ENCODE measurements around the gene CENPB. TPM values are rescaled to one million over a fixed set of nuclear protein-coding genes. Genes with fewer than 3 reads are reported as not detected.
A peak's percentile ranks its signal among the peaks of the same experiment; 100 is the strongest.

Gene CENPB
- total RNA-seq, 1 donor from 2014 or later, result 78.7 TPM

DNA sequence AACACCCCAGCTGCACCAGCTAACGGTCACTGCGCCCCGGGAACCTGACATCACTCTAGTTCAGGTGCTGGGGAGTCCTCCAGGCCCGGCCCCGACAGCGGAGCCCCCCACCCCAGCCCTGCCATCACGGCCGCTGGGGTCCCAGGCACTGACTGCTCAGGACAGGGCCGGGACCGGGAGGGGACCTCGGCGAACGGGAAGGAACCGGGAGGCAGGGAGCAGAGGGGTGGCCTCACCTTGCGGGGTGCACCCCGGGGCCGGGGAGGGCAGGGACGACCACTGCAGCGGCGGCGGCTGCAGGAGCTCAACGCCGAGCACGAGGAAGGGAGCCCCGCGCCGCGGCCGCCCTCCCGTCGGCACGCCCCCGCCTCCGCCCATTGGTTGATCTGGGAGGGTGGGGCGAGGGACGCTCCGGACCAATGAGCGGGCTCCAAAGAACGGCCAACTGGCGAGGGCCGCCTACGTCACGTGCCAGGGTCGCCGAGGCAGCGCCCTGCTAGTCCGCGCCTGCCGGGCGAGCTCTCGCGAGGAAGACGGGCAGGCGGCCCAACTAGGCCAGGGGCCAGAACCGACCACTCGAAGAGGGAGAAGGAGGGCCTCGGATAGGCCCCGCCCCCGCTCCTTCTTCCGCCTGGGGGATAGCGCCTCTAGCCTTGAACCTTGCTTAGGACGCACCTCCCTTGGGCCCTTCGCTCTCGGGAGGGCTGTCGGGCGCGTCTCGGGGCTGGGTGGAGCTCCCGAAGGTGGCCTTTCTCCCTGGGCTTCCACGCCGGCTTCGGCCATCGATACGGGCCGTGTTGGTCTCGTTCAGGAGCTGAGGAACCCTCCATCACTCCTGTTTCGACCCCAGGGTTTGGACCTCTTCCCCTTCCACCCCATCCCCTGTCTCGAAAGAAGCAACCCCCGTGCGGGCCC, 18.9 kb downstream of the CENPB start, which contains the start of gene ADISSP:
Gene ADISSP (minus strand): TSS at position 327 of the 915 bp plus-strand sequence. CDS start 7,653 bp downstream, outside the sequence.
- peak; percentile 69 for DNase-seq (ENCODE audit: extremely low read depth, low read depth, low spot score)

DNA sequence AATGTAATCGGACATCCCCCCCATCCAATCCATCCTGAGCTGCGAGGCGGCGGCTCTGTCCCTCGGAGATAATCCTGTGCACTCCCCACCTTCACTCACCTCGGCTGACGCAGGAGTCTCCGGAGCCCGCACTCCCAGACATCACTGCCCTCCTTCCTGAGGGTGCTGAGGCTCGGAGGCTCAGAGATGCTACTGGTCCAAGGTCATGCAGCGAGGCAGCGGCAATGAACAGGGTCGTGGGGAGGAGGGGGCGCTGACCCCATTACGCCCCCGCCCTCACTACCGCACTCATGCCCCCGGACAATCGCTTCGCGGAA, 19.5 kb downstream of the CENPB start:
- DNase-seq (ENCODE audit: extremely low read depth, low read depth, low spot score), result no peak

DNA sequence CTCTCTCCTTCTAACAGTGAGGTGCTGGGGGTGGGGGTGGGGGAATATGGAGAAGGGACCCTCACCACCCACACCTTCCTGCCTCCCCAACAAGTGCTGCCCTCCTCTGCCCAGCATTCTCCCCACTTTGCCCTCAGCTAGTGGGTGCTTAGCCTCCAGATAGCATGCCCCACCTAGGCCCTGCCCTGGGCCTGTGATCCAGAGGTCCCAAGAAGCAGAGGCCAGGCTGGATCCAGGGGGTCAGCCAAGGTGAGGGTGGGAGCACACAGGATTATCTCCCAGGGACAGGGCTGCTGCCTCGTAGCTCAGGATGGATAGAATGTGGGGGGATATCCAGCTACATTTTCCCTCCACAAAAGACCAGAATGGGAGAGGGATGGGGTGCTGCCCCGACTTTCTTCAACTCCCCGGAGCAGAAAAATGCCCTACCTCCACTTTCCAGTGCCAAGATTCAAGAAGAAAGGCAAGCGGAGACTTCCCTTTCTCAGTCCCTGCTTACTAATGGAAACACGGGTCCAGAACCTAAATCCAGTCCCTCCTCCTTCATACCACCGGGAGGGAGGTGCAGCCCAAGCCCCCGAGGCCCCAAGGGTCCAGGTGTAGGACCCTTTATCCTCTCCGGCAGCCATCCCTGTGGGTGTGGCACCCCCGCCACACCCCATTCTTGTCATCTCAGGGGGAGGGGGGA, 20.0 kb downstream of the CENPB start:
- DNase-seq (ENCODE audit: extremely low read depth, low read depth, low spot score), result no peak

DNA sequence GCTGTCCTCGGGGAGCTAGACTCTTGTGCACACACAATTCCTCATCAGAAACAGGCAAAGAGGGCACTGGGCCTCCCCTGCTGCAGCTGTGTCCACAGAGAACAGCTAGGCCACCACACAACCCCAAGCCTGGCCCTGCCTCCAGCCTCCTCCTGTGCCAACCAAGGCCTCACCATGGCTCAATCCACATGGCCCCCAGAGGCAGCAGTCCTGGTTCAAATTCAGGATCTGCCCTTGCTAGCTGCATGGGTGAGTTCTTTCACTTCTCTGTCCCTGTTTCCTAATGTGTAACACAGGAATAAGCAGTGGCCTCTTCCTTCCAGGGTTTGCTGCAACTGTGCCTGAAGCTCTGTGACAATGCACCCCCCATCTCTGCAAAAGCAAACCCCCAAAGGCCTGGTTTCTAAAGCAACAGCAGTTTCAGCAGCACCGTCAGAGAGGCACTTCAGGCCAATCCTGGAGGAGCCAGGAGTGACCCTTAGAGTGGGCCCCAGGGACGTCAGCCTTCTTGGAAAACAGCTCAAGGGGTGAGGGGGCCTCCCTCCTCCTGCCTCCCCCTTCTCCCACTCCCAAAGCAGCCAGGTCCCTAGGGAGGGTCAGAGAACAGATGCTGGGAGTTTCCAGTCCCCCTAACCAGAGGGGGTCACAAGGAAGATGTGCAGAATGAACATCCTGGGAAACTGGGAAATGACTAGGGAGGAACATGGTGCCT, 21.2 kb downstream of the CENPB start:
- DNase-seq (ENCODE audit: extremely low read depth, low read depth, low spot score), result no peak

DNA sequence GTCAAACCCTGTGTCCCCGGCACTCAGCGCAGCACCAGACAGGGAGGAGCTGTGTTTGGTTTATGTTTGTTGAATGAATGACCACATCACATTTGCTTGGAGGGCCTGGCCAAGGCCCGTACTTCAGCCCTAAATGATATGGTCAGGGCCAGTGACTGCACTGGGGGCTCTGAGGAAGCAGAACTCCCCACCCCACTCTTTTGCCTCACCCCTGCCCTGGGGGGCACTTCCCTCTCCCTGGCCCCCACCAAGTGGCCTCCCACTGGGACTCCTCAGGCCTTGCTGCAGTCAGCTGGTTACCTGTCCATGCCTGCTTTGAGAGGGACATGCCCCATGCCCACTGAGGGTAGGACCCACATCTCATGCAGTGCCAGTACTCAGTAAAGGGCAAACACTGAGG, 21.9 kb downstream of the CENPB start:
- DNase-seq (ENCODE audit: extremely low read depth, low read depth, low spot score), result no peak

DNA sequence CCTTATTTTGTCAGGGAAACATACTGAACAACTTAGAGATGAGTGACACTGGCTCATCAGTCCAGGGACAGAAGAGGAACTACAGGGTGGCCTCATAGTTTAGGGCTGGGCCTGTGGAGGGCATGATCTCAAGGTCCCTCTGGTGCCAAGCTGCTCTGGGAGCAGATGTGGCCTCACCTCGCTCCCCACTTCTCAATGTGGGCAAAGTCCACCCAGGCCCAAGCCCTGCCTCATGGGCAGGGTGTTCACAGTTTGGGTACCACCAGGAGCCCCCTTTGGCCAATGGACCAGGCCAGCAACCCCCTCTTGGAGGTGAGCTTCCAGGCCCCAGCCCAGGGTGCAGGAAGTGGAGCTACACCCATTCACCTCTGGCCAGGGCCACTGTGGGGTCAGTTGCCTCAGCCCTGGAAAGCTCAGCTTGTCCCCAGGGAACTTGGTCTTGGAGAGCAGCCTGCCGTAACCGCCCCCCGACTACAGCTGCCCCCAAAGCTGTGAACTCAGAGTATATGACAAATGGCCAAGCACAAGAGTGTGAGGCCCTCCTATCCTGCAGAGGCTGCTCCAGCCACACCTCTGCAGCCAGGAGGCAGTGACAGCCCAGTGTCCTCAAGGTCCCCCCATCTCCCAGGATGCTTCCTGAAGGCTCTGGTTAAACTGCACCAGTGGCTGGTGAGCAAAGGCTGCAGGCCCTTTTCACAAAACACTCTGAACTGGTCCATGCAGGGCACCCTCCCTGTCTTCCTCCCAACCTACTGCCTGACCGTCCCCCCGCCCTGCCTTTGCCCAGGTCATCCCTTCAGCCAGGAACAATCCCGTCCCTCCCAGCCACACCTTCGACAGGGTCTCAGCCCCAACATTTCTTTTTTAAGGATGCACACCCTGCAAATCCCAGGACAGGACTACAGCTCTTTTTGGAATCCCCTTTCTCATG, 22.6 kb downstream of the CENPB start:
- DNase-seq (ENCODE audit: extremely low read depth, low read depth, low spot score), result no peak

DNA sequence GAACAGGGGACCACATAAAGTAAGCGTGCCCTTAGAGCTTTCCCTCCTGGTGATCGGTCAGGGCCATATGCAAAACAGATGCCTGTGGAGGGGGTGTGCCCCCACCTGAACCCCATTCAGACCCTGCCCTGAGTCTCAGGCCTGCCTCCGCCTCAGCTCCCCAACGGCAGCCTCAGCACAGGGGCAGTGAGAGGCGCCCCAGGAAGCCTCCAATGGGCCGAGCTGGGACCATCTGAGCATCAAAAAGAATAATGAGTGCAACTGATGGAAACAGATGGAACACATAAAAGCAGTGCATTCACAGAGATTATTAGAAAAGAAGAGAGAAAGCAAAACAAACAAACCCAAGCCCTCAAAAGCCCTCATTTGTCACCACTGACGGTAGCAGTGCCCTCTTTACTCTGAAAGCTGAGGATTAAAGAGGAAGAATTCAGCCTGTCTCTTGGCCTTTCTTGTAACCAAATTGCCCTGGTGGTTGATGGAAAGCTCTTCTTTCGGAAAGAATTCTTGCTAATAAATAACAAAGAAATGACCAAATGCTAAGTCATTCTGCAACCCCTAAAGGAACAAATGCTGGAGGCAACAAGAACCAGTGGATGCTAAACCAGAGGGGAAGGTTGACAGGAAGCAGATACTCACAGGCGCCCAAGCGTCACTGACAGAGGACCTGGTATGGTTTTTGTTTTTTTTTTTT, 25.7 kb downstream of the CENPB start:
- DNase-seq (ENCODE audit: extremely low read depth, low read depth, low spot score), result no peak

DNA sequence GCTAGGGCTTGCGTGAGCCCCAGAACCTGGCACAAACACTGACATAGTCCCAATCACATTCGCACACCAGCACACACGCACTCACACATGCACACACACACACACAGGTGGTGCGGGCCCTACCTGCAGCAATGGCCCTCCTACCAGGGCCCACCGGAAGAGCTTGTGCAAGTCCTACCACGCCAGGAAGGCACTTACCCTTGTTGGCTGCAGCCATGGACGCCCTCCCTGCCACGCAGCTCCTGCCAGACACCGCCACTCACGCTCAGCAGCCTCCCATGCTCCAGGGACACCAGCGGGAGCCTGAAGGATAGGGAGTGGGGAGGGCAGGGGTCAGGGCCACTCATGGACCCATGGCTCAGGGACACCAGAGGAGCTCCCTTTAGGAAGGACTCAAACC, 26.7 kb downstream of the CENPB start:
- no peak for DNase-seq (ENCODE audit: extremely low read depth, low read depth, low spot score)

DNA sequence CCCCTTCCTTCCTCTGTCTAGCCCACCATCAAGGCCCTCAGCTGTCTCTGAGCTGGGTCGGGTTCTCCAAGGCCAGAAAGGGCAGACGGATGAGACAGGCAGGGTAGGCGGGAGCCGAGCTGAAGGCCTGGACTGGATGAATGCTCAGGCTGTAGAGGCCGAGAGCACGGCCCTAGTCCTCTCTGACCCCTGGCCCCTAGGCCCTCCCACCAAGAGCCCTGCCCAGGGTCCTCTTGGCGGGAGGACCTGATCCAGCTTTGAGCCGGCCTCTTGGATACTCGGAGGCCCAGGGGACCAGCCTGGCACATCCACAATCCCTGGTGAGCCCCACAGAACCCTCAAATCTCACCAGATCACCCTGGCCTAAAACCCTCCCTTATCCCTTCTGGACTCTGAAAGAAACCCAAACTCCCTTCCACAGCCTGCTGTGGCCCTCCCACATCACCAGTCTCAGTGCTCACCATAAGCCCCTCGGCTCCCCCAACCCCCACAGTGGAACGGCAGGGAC, 27.2 kb downstream of the CENPB start:
- no peak for DNase-seq (ENCODE audit: extremely low read depth, low read depth, low spot score)

DNA sequence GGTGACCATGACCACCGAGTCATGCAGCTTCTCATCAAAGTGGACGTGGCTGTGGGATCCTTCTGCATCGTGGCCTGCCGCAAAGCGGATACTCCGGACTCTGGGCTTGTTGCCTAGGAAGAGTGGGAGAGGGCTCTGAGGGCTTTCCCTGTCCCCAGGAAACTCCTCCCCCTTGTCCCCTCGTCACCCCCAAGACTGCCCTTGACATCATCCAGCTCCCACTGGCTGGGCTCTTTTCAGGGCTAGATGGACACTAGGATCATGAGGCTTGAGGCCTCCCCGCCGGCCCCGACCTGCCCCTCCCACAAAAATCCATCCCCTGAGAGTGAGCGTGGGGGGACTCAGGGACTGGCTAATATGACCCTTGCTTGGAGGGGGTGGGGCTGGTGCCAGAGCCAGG, 28.0 kb downstream of the CENPB start:
- no peak for DNase-seq (ENCODE audit: extremely low read depth, low read depth, low spot score)

DNA sequence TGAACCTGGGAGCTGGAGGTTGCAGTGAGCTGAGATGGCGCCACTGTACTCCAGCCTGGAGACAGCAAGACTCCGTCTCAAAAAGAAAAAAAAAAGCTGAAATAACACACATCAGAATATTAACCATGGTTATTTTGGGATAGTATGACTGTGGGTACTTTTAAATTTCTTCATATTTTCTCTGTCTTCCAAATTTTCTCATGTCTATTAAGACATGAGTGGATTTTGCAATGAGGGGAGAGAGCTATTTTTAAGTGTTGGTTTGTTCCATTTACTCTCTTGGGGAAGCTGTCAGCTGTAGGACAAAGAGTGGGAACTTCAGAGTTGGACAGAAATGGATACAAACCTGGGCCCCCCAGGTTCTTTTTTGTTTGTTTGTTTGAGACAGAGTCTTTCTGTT, 29.3 kb downstream of the CENPB start:
- no peak for DNase-seq (ENCODE audit: extremely low read depth, low read depth, low spot score)

DNA sequence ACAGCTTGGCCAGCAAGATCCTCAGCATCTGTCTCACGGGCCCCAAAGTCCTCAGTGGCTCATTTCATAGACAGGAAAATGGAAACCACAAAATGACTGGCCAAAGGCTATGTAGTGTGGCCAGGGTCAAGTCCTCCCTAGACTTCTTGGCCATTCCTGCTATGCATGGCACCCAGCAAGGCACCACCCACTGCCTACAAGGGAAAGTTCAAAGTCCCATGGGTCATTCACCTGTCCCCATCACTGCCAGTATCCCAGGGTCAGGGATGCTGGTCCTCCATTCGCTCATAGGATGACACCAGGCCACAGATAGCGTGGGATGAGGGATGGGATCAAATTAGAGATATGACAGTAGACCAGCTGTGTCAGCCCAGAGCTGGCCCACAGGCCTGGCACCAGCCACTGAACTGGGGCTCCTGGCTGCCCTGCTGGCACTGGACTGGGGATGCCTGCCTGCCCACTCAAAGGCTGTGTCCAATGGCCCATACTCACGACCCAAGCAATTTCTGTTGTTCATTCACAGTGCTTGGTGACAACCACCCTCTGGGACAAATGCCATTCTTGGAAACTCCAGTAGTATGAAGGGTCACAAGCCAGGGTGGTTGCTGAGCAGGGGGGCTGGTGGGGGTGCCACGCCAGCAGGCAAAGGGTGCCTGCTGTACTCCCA, 30.6 kb downstream of the CENPB start:
- DNase-seq (ENCODE audit: extremely low read depth, low read depth, low spot score), result no peak

DNA sequence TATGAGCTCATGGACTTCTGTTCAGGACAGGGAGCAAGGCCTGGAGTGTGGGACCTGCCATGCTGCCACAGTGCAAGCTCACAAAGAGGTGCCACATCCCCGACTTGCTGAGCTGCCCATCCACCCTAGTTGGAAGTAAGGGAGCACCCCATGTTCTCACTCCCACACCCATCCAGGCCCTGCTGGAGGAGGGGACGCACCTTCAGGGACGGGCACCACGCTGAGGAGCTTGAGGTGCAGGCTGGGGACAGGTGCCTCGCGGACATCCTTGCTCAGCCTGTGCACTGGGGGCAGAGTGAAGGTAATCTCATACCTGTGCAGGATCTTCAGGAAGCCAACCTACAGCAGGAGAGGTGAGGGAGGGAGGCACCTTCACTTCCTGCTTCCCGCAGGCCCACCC, 31.3 kb downstream of the CENPB start:
- DNase-seq (ENCODE audit: extremely low read depth, low read depth, low spot score), result no peak

DNA sequence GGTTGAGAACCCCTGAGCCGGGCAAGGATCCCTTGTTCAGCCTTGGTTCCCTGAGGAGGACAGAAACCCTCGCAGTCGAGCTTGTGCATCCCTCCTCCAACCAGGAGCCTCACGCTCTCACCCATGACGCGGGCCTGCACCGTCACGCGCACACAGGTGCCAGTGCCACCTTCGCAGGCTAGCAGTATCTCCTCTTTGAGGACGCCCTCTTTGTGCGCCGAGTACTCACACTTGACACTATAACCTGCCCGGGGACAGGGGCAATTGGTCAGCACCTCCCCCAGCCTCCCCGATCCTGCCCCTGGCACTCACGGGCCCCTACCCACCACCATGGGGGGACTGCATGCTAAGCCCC, 32.3 kb downstream of the CENPB start:
- no peak for DNase-seq (ENCODE audit: extremely low read depth, low read depth, low spot score)

DNA sequence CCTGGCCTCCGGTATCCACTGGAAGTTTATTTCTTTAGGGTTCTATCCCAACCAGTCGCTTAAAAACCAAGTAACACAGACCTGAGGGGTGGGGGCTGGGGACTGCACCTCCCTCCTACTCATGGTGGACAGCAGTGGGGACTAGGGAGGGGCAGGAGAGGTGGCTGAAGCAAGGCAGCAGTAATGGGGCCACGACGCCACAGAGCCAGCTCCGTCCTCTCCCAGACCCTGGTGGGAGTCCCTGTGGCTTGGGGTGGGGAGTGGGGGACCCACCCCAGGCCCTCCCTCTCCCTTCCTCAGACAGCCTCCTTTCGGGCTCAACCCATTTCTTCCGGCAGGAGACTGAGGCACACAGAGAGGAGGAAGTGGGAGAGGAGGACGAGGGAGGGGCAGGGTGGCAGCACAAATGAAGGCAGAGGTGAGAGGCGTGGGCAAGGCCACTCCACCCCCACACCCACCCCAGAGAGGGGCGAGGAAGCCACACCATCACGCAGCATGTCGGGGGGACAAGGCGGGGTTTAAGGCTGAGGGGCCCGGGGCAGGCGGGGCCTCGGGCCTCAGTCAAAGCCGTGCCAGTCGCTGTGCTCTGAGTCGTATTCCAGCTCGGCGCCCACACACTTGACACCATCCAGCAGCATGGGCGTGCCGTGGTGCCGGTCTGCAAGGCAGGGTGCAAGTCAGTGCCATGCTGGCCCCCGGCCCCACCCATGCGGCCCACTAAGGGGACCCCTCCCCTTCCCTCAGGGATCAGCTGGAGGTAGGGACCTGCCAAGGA, 32.9 kb downstream of the CENPB start:
- no peak for DNase-seq (ENCODE audit: extremely low read depth, low read depth, low spot score)

DNA sequence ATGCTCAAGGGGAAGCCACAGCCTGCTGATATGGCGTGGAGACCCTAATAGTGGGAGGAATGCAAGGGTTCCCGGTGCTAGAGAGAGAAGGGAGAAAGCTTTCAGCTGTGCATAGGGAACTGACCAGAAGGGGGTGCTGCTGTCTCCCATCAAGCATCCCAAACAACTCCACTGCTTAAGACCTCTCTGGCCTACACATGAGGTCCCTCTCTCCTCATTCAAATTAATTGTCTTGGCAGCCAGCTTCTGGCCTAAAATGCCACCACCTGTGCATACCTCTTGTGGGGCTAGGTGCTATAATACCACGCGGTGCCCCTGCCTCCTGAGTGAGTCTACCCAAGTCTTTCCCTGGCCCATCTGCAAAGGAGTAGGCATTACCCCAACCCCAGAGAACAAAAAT, 33.4 kb downstream of the CENPB start:
- DNase-seq (ENCODE audit: extremely low read depth, low read depth, low spot score), result peak; percentile 50

DNA sequence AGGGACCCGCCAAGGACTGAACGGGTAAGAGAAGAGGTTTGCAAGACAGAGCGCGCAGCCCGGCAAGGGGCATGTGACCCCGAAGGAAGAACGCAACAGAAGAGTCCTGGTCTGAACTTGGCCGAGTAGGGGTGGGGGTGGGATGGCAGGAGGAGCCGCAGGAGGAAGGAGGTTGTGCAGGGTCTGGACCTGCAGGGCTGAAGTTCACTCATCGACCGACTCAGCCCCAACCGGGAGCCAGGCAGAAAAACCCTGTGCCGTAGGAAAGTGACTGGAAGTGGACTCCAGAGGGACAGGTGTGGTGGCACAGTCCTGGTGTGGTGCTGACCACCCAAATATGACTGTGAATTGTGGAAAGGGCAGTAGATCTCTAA, 34.2 kb downstream of the CENPB start:
- DNase-seq (ENCODE audit: extremely low read depth, low read depth, low spot score), result no peak

DNA sequence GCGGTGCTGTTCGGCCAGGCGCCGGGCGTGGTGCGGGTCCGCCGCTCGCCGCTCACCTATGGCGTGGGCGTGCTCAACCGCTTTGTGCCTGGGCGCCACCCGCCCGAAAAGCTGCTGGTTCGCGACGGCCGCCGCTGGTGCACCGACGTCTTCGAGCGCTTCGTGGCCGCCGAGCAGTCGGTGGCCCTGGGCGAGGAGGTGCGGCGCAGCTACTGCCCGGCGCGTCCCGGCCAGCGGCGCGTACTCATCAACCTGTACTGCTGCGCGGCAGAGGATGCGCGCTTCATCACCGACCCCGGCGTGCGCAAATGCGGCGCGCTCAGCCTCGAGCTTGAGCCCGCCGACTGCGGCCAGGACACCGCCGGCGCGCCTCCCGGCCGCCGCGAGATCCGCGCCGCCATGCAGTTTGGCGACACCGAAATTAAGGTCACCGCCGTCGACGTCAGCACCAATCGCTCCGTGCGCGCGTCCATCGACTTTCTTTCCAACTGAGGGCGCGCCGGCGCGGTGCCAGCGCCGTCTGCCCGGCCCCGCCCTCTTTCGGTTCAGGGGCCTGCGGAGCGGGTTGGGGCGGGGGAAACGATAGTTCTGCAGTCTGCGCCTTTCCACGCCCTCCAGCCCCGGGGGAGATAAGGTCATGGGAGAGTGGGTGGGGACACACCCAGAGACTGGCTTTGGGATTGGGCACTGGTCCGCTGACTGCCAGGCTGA, 34.7 kb downstream of the CENPB start:
- DNase-seq (ENCODE audit: extremely low read depth, low read depth, low spot score), result no peak
